K562 (cell line): ENCODE data around the gene PI4KA. TPM values are rescaled to one million over a fixed set of nuclear protein-coding genes. Genes with fewer than 3 reads are reported as not detected.

Experiments
- ATAC-seq: fragments of 200-7000 bp; cut with Tn5 transposase; 3 replicates; pipeline ENCODE4 v1.9.1; 2020; ENCODE audit warnings: moderate library complexity
- BruUV-seq: library from RNA; stranded (reverse); fragments of 400-500 nt; replicated peaks from 2 replicates; lab custom pipeline; 2021; lab: Mats Ljungman, UMichigan
- CTCF ChIA-PET: fragments of 300-600 bp; formaldehyde crosslinking; extraction: SDS; loops from one replicate; lab custom pipeline; 2021; ENCODE audit warnings: low intra/inter-chr PET ratio; lab: Yijun Ruan, JAX
- POLR2A ChIA-PET: fragments of 300-600, 350-650 bp; sonication (Branson Sonifier 250); formaldehyde crosslinking; extraction: SDS; loops from one replicate; lab custom pipeline; 2021; ENCODE audit warnings: antibody characterized with exemption, inconsistent platforms; lab: Yijun Ruan, JAX
- DNase-seq, 4 experiments: peaks; one replicate each; pipeline versions ENCODE4 v3.0.0 to v3.0.0-alpha.2; 2011 to 2018; ENCODE audit warnings: low spot score in 3 of 4, mixed read lengths in 3 of 4; ENCODE audit errors: extremely low read depth in 1 of 4
- FAIRE-seq: peaks from 2 replicates; lab custom pipeline; 2011; peaks lifted over from hg19 to GRCh38; lab: Jason Lieb, UNC
- H2AFZ ChIP-seq: 2 replicates; pipeline ENCODE4 v1.6.0; 2011; ENCODE audit warnings: low read depth, low read length, control low read depth, inconsistent platforms
- H3K27ac ChIP-seq: fragments of 200-600 bp; 3 replicates; pipeline ENCODE4 v1.8.0; 2011; ENCODE audit warnings: low read depth, mild to moderate bottlenecking, control low read depth, inconsistent platforms, low read length, moderate library complexity, mixed read lengths; ENCODE audit errors: extremely low read depth
- H3K27me3 ChIP-seq, 2 experiments: fragments of 300-600 bp in 1 of 2; 2 replicates in 1 of 2; 3 replicates in 1 of 2; pipeline versions ENCODE4 v1.6.0 to v1.8.0; 2011; ENCODE audit warnings: inconsistent platforms in 2 of 2, low read length in 2 of 2, mild to moderate bottlenecking in 1 of 2, mixed read lengths in 1 of 2, moderate library complexity in 1 of 2; ENCODE audit not compliant: control insufficient read depth in 2 of 2, insufficient read depth in 2 of 2
- H3K36me3 ChIP-seq: fragments of 300-600 bp; 3 replicates; pipeline ENCODE4 v1.8.0; 2011; ENCODE audit warnings: mild to moderate bottlenecking, low read length, inconsistent platforms; ENCODE audit not compliant: control insufficient read depth, insufficient read depth
- H3K4me1 ChIP-seq, 2 experiments: fragments of 200-600 bp in 1 of 2; replicated peaks in 1 of 2; 2 replicates in 1 of 2; 3 replicates in 1 of 2; pipeline versions ENCODE4 v1.5.1 to v1.8.0; 2011; ENCODE audit warnings: inconsistent platforms in 2 of 2, low read length in 2 of 2, mild to moderate bottlenecking in 1 of 2, mixed read lengths in 1 of 2, moderate library complexity in 1 of 2; ENCODE audit not compliant: control insufficient read depth in 2 of 2, insufficient read depth in 2 of 2
- H3K4me2 ChIP-seq: 2 replicates; pipeline ENCODE4 v1.6.1; 2011; ENCODE audit warnings: low read length, control low read depth, inconsistent platforms, mixed read lengths; ENCODE audit not compliant: insufficient read depth
- H3K4me3 ChIP-seq: fragments of 200-600 bp; sonication (generic), shearing (Covaris generic); 2 replicates; pipeline ENCODE4 v1.5.1; 2016; ENCODE audit warnings: control low read depth, inconsistent platforms
- H3K79me2 ChIP-seq: fragments of 200-600 bp; 3 replicates; pipeline ENCODE4 v1.8.0; 2011; ENCODE audit warnings: low read length, inconsistent platforms; ENCODE audit not compliant: control insufficient read depth, insufficient read depth
- H3K9ac ChIP-seq, 2 experiments: 2 replicates each; pipeline versions ENCODE4 v1.6.0 to v1.6.1; 2011; ENCODE audit warnings: low read depth in 2 of 2, low read length in 2 of 2, control low read depth in 1 of 2, inconsistent platforms in 1 of 2, mild to moderate bottlenecking in 1 of 2, mixed read lengths in 1 of 2; ENCODE audit not compliant: insufficient read depth in 1 of 2
- H3K9me1 ChIP-seq: one replicate; pipeline ENCODE4 v1.6.0; 2011; ENCODE audit warnings: inconsistent platforms, mild to moderate bottlenecking, low read length, moderate library complexity; ENCODE audit not compliant: control insufficient read depth, insufficient read depth
- H3K9me3 ChIP-seq: replicated peaks from 2 replicates; pipeline ENCODE4 v1.5.1; 2011; ENCODE audit warnings: low read depth, low read length, inconsistent platforms; ENCODE audit not compliant: control insufficient read depth, insufficient read depth
- H4K20me1 ChIP-seq: replicated peaks from 2 replicates; pipeline ENCODE4 v1.6.1; 2011; ENCODE audit warnings: low read length, inconsistent platforms, mixed read lengths; ENCODE audit not compliant: control insufficient read depth, insufficient read depth
- CBFB ChIP-seq: sonication (generic); formaldehyde crosslinking; IDR thresholded peaks from 2 replicates; pipeline ENCODE4 v1.4.0; 2020; ENCODE audit warnings: mild to moderate bottlenecking, missing genetic modification reagents
- CEBPG ChIP-seq, 3 experiments: fragments of 200-800 bp in 1 of 3; sonication (Bioruptor generic) in 1 of 3; sonication (generic) in 1 of 3; formaldehyde crosslinking in 1 of 3; IDR thresholded peaks in 2 of 3; conservative IDR thresholded peaks in 1 of 3; 2 replicates each; pipeline versions ENCODE4 v1.6.1 to v1.8.0; 2016 to 2022; ENCODE audit warnings: missing compliant biosample characterization in 2 of 3, missing genetic modification characterization in 2 of 3, mild to moderate bottlenecking in 1 of 3, missing genetic modification reagents in 1 of 3
- CHCHD3 ChIP-seq: fragments of 250-450 bp; sonication (Bioruptor Pico); IDR thresholded peaks from 2 replicates; pipeline ENCODE4 v2.1.2; 2022; ENCODE audit warnings: mild to moderate bottlenecking
- COPS2 ChIP-seq: fragments of 450-650 bp; conservative IDR thresholded peaks from 2 replicates; pipeline ENCODE4 v1.6.1; 2016; ENCODE audit warnings: mild to moderate bottlenecking, moderate library complexity
- ERF ChIP-seq: fragments of 450-650 bp; formaldehyde crosslinking; IDR thresholded peaks from 2 replicates; pipeline ENCODE4 v1.4.0; 2020; ENCODE audit warnings: mild to moderate bottlenecking, mixed read lengths
- GATAD2A ChIP-seq: fragments of 450-650 bp; IDR thresholded peaks from 2 replicates; pipeline ENCODE4 v1.6.1; 2017
- KAT7 ChIP-seq: sonication (generic); formaldehyde crosslinking; IDR thresholded peaks from 2 replicates; pipeline ENCODE4 v1.8.0; 2022; ENCODE audit warnings: missing genetic modification reagents, mild to moderate bottlenecking, borderline replicate concordance
- KLF13 ChIP-seq: fragments of 450-650 bp; IDR thresholded peaks from 2 replicates; pipeline ENCODE4 v1.6.1; 2016; ENCODE audit warnings: missing genetic modification characterization, low read depth, mild to moderate bottlenecking, missing compliant biosample characterization, moderate library complexity, borderline replicate concordance
- NR4A1 ChIP-seq, 2 experiments: fragments of 250-450 bp in 1 of 2; fragments of 450-650 bp in 1 of 2; sonication (Bioruptor Pico) in 1 of 2; IDR thresholded peaks; 2 replicates each; pipeline versions ENCODE4 v1.4.0 to v1.6.1; 2016 to 2020; ENCODE audit warnings: mild to moderate bottlenecking in 2 of 2, missing compliant biosample characterization in 1 of 2, missing genetic modification characterization in 1 of 2, moderate library complexity in 1 of 2
- SRSF3 ChIP-seq: fragments of 200-400 bp; formaldehyde crosslinking; IDR thresholded peaks from 2 replicates; pipeline ENCODE4 v1.6.1; 2016; ENCODE audit warnings: mild to moderate bottlenecking, low read length, moderate library complexity; ENCODE audit not compliant: insufficient read depth
- STAG1 ChIP-seq: sonication (generic); formaldehyde crosslinking; IDR thresholded peaks from 2 replicates; pipeline ENCODE4 v1.5.0; 2020; ENCODE audit warnings: missing genetic modification reagents, borderline replicate concordance
- TEAD4 ChIP-seq, 2 experiments: sonication (generic) in 1 of 2; formaldehyde crosslinking in 1 of 2; IDR thresholded peaks; 2 replicates each; pipeline versions ENCODE4 v1.6.1 to v1.8.0; 2012 to 2022; ENCODE audit warnings: borderline replicate concordance in 1 of 2, inconsistent platforms in 1 of 2, low read length in 1 of 2, mild to moderate bottlenecking in 1 of 2, missing genetic modification reagents in 1 of 2
- ZC3H4 ChIP-seq: sonication (generic); formaldehyde crosslinking; IDR thresholded peaks from 2 replicates; pipeline ENCODE4 v1.9.0; 2021; ENCODE audit warnings: missing genetic modification reagents, borderline replicate concordance
- WGBS: fragments of 100-300 bp; shearing (Covaris generic); methylation state at CpG from one replicate; pipeline ENCODE4 v1.1.6; 2016; ENCODE audit warnings: low coverage, mixed read lengths; ENCODE audit not compliant: insufficient coverage; ENCODE audit errors: missing lambda C conversion rate; 5-methylcytosine and 5-hydroxymethylcytosine counted together
- in situ Hi-C: fragments of 300-500 bp; cut with MboI; formaldehyde crosslinking; loops from 4 replicates; pipeline ENCODE4 v1.15.0; 2018; ENCODE audit warnings: inconsistent platforms, mixed read lengths
- intact Hi-C: fragments of 100-400 bp; cut with micrococcal nuclease; formaldehyde crosslinking; loops from 2 replicates; pipeline ENCODE4 v1.14.2; 2022
- polyA plus RNA-seq, 8 experiments: library from polyadenylated mRNA; depleted of rRNA in 4 of 8; stranded (reverse) in 5 of 8; unstranded in 3 of 8; fragments of >200 nt; fragmentation: Nextera tagmentation in 2 of 8; fragmentation: Illumina TruSeq in 1 of 8; extraction: Ambion mirVana in 2 of 8; extraction: Trizol in 1 of 8; gene quantifications; 2 replicates each; pipeline versions ENCODE4 v1.2.1 to v1.2.3, GENCODE V29; 2011 to 2014; ENCODE audit warnings: inconsistent platforms in 1 of 8, missing spikeins in 1 of 8
- total RNA-seq, 7 experiments: library from RNA; depleted of rRNA in 6 of 7; stranded (reverse); fragments of >200 nt in 6 of 7; fragmentation: Illumina TruSeq in 2 of 7; extraction: Trizol in 2 of 7; gene quantifications; 2 replicates each; pipeline versions ENCODE4 v1.2.1 to v1.2.3, GENCODE V29; 2011 to 2021; ENCODE audit warnings: low replicate concordance in 1 of 7
- TF ChIP-seq, protein P1 (sequence below), 2 experiments: IDR thresholded peaks; 2 replicates each; pipeline ENCODE4 v1.6.1; 2012; ENCODE audit warnings: improper control_type of control experiment in 2 of 2, low read depth in 2 of 2, low read length in 2 of 2, borderline replicate concordance in 1 of 2
- TF ChIP-seq, protein P2 (sequence below): sonication (generic); formaldehyde crosslinking; IDR thresholded peaks from 2 replicates; pipeline ENCODE4 v1.8.0; 2022; ENCODE audit warnings: missing genetic modification reagents, mild to moderate bottlenecking, moderate library complexity, borderline replicate concordance

PI4KA gene
- total and polyA plus RNA-seq, 9 of the 15 experiments (the other 6 are each of a cell fraction or from before 2014, with no cell fraction given) = 7.3 to 187 (median 84.7) TPM

DNA sequence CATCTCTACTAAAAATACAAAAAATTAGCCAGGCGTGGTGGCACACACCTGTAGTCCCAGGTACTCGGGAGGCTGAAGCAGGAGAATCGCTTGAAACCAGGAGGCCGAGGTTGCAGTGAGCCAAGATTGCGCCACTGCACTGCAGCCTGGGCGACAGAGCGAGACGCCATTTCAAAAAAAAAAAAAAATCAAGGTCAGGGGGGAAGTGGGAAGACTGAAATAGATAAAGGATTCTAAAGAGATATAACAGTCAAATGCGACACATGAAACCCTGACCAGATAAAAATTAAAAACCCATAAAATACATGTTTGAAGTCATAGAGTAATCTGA lies 89.2 kb downstream of the PI4KA start (continued):
- TF ChIP-seq, protein P1, sequence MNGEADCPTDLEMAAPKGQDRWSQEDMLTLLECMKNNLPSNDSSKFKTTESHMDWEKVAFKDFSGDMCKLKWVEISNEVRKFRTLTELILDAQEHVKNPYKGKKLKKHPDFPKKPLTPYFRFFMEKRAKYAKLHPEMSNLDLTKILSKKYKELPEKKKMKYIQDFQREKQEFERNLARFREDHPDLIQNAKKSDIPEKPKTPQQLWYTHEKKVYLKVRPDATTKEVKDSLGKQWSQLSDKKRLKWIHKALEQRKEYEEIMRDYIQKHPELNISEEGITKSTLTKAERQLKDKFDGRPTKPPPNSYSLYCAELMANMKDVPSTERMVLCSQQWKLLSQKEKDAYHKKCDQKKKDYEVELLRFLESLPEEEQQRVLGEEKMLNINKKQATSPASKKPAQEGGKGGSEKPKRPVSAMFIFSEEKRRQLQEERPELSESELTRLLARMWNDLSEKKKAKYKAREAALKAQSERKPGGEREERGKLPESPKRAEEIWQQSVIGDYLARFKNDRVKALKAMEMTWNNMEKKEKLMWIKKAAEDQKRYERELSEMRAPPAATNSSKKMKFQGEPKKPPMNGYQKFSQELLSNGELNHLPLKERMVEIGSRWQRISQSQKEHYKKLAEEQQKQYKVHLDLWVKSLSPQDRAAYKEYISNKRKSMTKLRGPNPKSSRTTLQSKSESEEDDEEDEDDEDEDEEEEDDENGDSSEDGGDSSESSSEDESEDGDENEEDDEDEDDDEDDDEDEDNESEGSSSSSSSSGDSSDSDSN (IDR thresholded peaks at IDR 0.05; ENCODE audit: borderline replicate concordance in 1 of 2, low read depth in 2 of 2, low read length in 2 of 2) = 0 out of 4 replicates have a peak, but pooled peaks of 1 of the 2 experiments have one; percentile 5
- 0 out of 2 replicates have a peak, but pooled peaks have one; percentile 46 for TF ChIP-seq KAT7 (CRISPR knock-in tag)
- TF ChIP-seq, protein P2, sequence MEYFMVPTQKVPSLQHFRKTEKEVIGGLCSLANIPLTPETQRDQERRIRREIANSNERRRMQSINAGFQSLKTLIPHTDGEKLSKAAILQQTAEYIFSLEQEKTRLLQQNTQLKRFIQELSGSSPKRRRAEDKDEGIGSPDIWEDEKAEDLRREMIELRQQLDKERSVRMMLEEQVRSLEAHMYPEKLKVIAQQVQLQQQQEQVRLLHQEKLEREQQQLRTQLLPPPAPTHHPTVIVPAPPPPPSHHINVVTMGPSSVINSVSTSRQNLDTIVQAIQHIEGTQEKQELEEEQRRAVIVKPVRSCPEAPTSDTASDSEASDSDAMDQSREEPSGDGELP (CRISPR knock-in tag) = 0 out of 2 replicates have a peak, but pooled peaks have one; percentile 10

DNA sequence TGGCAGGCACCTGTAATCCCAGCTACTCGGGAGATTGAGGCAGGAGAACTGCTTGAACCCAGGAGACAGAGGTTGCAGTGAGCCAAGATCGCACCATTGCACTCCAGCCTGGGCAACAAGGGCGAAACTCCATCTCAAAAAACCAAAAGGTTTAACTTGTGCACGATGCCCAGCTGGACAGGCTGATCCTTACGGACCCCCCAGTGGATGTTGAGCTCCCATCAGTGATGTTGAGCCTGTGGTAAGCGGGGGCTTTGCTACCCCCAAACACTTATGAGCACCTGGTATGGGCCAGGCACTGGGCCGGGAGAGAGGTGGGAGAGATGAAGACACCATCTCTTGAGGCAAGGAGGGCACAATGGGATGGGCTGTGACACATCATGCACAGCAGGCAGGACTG lies 92.1 kb downstream of the PI4KA start:
- no peak overlapping the region for H3K4me2 ChIP-seq
- no peaks in the 10 kb centered on the region for H3K27me3 ChIP-seq
- no TSS peak for BruUV-seq
- no peak overlapping the region for H3K27ac ChIP-seq
- WGBS = 80% methylated on average over 7 of the region's 7 CpGs
- no peak overlapping the region for H2AFZ ChIP-seq
- no peak overlapping the region for H3K4me3 ChIP-seq
- peaks cover 7 to 10% of the 10 kb centered on the region in 2 experiments; a peak in 4 of 5 replicates for H3K4me1 ChIP-seq
- DNase-seq = no peak
- no peak for ATAC-seq
- H3K36me3 ChIP-seq = peaks cover 48% of the 10 kb centered on the region
- FAIRE-seq = no peak
- ChIA-PET POLR2A (interaction anchor here (0.6 to 4.5 kb wide), 11 partner anchors 9 to 1661 kb away, joined by 3 to 27 read pairs (median 4); no protein-coding TSS in a partner anchor), CTCF (interaction anchor here (1.0 kb wide), 1 partner anchor 18 kb away, joined by 3 read pairs; no protein-coding TSS in a partner anchor)
- no peak overlapping the region for H3K9ac ChIP-seq
- no peaks in the 10 kb centered on the region for H3K9me3 ChIP-seq
- no peaks in the 10 kb centered on the region; the same call in 1 of the 2 replicates for H4K20me1 ChIP-seq
- H3K9me1 ChIP-seq = peaks cover 11% of the 10 kb centered on the region
- no peaks in the 10 kb centered on the region for H3K79me2 ChIP-seq
- in situ Hi-C loops = no loop called here
- intact Hi-C loops = no loop called here
- TF ChIP-seq CHCHD3 = 0 out of 2 replicates have a peak, but pooled peaks have one; percentile 2
- TF ChIP-seq ZC3H4 (CRISPR knock-in tag) = peak; percentile 72; the same call in 1 of the 2 replicates
- TF ChIP-seq SRSF3 = no peak
- no peak for TF ChIP-seq TEAD4 (IDR thresholded peaks at IDR 0.05; ENCODE audit: low read length)
- TF ChIP-seq TEAD4 (CRISPR knock-in tag; IDR thresholded peaks at IDR 0.05; ENCODE audit: borderline replicate concordance) = peak; percentile 82; the same call in 1 of the 2 replicates
- TF ChIP-seq CEBPG (CRISPR knock-in tag; IDR thresholded peaks at IDR 0.05) = peak; percentile 53; the same call in 1 of the 2 replicates
- no peak for TF ChIP-seq CEBPG (tag; conservative IDR thresholded peaks at IDR 0.05 in 1 of 2, IDR thresholded peaks at IDR 0.05 in 1 of 2)
- TF ChIP-seq GATAD2A = no peak
- TF ChIP-seq ERF = no peak
- TF ChIP-seq STAG1 (CRISPR knock-in tag) = peak; percentile 53
- TF ChIP-seq CBFB (CRISPR knock-in tag) = 0 out of 2 replicates have a peak, but pooled peaks have one; percentile 37
- 0 out of 2 replicates have a peak, but pooled peaks have one; percentile 12 for TF ChIP-seq KLF13 (tag)
- 0 out of 2 replicates have a peak, but pooled peaks have one; percentile 24 for TF ChIP-seq NR4A1 (CRISPR knock-in tag; IDR thresholded peaks at IDR 0.05)
- no peak for TF ChIP-seq NR4A1 (tag; IDR thresholded peaks at IDR 0.05)
- no peak for TF ChIP-seq COPS2
